Mesendoderm (in vitro differentiated cells): ENCODE results near the gene RIC8B.

Experiments
- DNase-seq: peaks from one replicate; pipeline ENCODE4 v3.0.0; 2013
- H2AK5ac ChIP-seq: 2 replicates; pipeline ENCODE4 v1.6.1; 2013; ENCODE audit warnings: low read length, inconsistent platforms
- H2BK120ac ChIP-seq: 2 replicates; pipeline ENCODE4 v1.6.1; 2013; ENCODE audit warnings: low read depth, mild to moderate bottlenecking, low read length, moderate library complexity, mixed read lengths
- H2BK15ac ChIP-seq: replicated peaks from 2 replicates; pipeline ENCODE4 v1.6.1; 2013; ENCODE audit warnings: low read depth, mild to moderate bottlenecking, moderate library complexity
- H2BK5ac ChIP-seq: 2 replicates; pipeline ENCODE4 v1.6.1; 2013; ENCODE audit warnings: low read length, inconsistent platforms
- H3K18ac ChIP-seq: 2 replicates; pipeline ENCODE4 v1.6.1; 2013; ENCODE audit warnings: mild to moderate bottlenecking, low read length, mixed read lengths
- H3K23ac ChIP-seq: one replicate; pipeline ENCODE4 v1.6.1; 2013; ENCODE audit warnings: low read length
- H3K27ac ChIP-seq: 2 replicates; pipeline ENCODE4 v1.5.1; 2013; ENCODE audit warnings: low read depth, mild to moderate bottlenecking, inconsistent platforms, low read length, moderate library complexity
- H3K27me3 ChIP-seq: 2 replicates; pipeline ENCODE4 v1.6.1; 2013; ENCODE audit warnings: low read length, control low read depth, mild to moderate bottlenecking, inconsistent platforms; ENCODE audit not compliant: insufficient read depth, poor library complexity
- H3K36me3 ChIP-seq: 2 replicates; pipeline ENCODE4 v1.6.1; 2013; ENCODE audit warnings: low read length, inconsistent platforms; ENCODE audit not compliant: control insufficient read depth, insufficient read depth
- H3K4ac ChIP-seq: one replicate; pipeline ENCODE4 v1.6.1; 2013; ENCODE audit warnings: low read depth, mild to moderate bottlenecking, low read length, moderate library complexity
- H3K4me1 ChIP-seq: 2 replicates; pipeline ENCODE4 v1.6.1; 2013; ENCODE audit warnings: low read depth, low read length, inconsistent platforms; ENCODE audit not compliant: control insufficient read depth
- H3K4me2 ChIP-seq: 2 replicates; pipeline ENCODE4 v1.6.1; 2013; ENCODE audit warnings: low read length
- H3K4me3 ChIP-seq: 2 replicates; pipeline ENCODE4 v1.5.1; 2013; ENCODE audit warnings: mild to moderate bottlenecking, low read length
- H3K56ac ChIP-seq: one replicate; pipeline ENCODE4 v1.6.1; 2013; ENCODE audit warnings: low read length
- H3K79me1 ChIP-seq: 2 replicates; pipeline ENCODE4 v1.6.1; 2013; ENCODE audit warnings: low read length, inconsistent platforms
- H3K79me2 ChIP-seq: 2 replicates; pipeline ENCODE4 v1.6.1; 2013; ENCODE audit warnings: mild to moderate bottlenecking, low read length; ENCODE audit not compliant: control insufficient read depth, insufficient read depth
- H3K9ac ChIP-seq: 2 replicates; pipeline ENCODE4 v1.6.1; 2013; ENCODE audit warnings: low read length, inconsistent platforms
- H4K5ac ChIP-seq: one replicate; pipeline ENCODE4 v1.6.1; 2013; ENCODE audit warnings: low read length
- H4K8ac ChIP-seq: one replicate; pipeline ENCODE4 v1.6.1; 2013; ENCODE audit warnings: low read depth, mild to moderate bottlenecking, control low read depth, low read length, moderate library complexity
- WGBS: extraction: QIAGEN DNeasy Blood & Tissue Kit; methylation state at CpG from one replicate; pipeline ENCODE4 v1.1.7; 2013; ENCODE audit warnings: low lambda C conversion rate, missing lambda C conversion rate; ENCODE audit not compliant: insufficient coverage; ENCODE audit errors: extremely low coverage; 5-methylcytosine and 5-hydroxymethylcytosine counted together

RIC8B gene

GRCh38 chr12:106903241-106903945, 128.9 kb downstream of the RIC8B start:
- Histone ChIP-seq H4K5ac (no peak overlapping the region), H2BK15ac (no peak overlapping the region), H2BK120ac (no peak overlapping the region), H3K18ac (no peak overlapping the region), H3K79me1 (no peaks in the 10 kb centered on the region), H2BK5ac (no peak overlapping the region), H3K27ac (no peak overlapping the region), H3K23ac (no peak overlapping the region), H3K79me2 (no peaks in the 10 kb centered on the region), H3K4me3 (peak overlapping the region; percentile 4), H3K56ac (peak overlapping the region; percentile 54), H2AK5ac (no peak overlapping the region), H3K9ac (peak overlapping the region; percentile 61), H3K4ac (no peak overlapping the region), H3K36me3 (no peaks in the 10 kb centered on the region), H4K8ac (no peak overlapping the region), H3K4me2 (peak overlapping the region; percentile 65), H3K4me1 (no peaks in the 10 kb centered on the region), H3K27me3 (peaks cover 3% of the 10 kb centered on the region)
- no CpG with 5 or more reads among the region's 28 CpGs for WGBS
- DNase-seq = peak; percentile 81

GRCh38 chr12:106906715-106907114, 132.2 kb downstream of the RIC8B start:
- no peak overlapping the region for H2BK15ac ChIP-seq
- H3K56ac ChIP-seq = no peak overlapping the region
- no peak overlapping the region for H3K4me2 ChIP-seq
- H2AK5ac ChIP-seq = no peak overlapping the region
- no peak overlapping the region for H4K5ac ChIP-seq
- no peak for DNase-seq
- no peaks in the 10 kb centered on the region for H3K36me3 ChIP-seq
- H3K79me1 ChIP-seq = no peaks in the 10 kb centered on the region
- H3K79me2 ChIP-seq = no peaks in the 10 kb centered on the region
- no peak overlapping the region for H3K4me3 ChIP-seq
- no peak overlapping the region for H2BK5ac ChIP-seq
- H4K8ac ChIP-seq = no peak overlapping the region
- no peak overlapping the region for H3K9ac ChIP-seq
- H2BK120ac ChIP-seq = no peak overlapping the region
- no peak overlapping the region for H3K18ac ChIP-seq
- H3K4ac ChIP-seq = no peak overlapping the region
- no peaks in the 10 kb centered on the region for H3K4me1 ChIP-seq
- H3K23ac ChIP-seq = no peak overlapping the region
- no peak overlapping the region for H3K27ac ChIP-seq
- WGBS = no CpG with 5 or more reads among the region's 2 CpGs
- peaks cover 3% of the 10 kb centered on the region for H3K27me3 ChIP-seq

DNA sequence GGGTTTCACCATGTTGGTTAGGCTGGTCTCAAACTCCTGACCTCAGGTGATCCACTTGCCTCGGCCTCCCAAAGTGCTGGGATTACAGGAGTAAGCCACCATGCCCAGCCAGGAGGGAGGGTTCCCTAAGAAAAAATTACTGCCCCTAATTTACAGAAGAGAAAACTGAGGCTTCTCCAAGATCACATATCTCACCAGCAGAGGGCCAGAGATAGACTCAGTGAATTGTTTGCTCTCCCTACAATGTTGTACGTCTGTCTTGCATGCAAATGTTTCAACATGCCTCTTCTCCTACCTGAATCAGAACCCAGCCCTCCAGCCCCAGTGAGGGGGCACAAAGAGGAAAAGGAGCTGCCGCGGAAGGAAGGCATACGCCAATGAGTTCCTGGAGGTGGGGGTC, 132.9 kb downstream of the RIC8B start:
- H3K4ac ChIP-seq = no peak overlapping the region
- no peaks in the 10 kb centered on the region for H3K36me3 ChIP-seq
- no CpG with 5 or more reads among the region's 5 CpGs for WGBS

DNA sequence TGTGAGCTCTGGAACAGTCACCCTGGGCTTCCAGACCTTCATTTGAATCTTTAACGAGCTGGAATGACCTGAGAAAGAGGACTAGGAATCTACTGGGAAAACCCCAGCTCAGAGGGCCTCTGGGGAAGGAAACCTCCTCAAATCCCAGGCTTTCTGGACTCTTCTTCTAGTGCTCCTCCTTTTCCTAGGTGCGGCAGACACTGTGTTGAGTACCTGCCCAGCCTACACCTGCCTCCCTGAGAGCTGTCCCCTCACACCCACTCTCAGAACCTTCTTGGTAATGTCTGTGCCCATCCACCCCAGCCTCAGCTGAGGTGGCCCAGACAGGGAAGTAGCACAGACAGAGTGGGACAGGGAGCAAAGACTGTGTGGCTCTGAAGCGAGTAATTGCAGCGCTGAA, 133.4 kb downstream of the RIC8B start:
- Histone ChIP-seq H2BK120ac (no peak overlapping the region), H3K79me2 (no peaks in the 10 kb centered on the region), H4K8ac (no peak overlapping the region), H3K79me1 (no peaks in the 10 kb centered on the region), H3K56ac (no peak overlapping the region), H2AK5ac (no peak overlapping the region), H3K4me2 (no peak overlapping the region), H3K23ac (no peak overlapping the region), H3K4ac (no peak overlapping the region), H3K9ac (no peak overlapping the region), H3K27me3 (peaks cover 2% of the 10 kb centered on the region), H3K4me3 (no peak overlapping the region), H2BK5ac (no peak overlapping the region), H3K36me3 (no peaks in the 10 kb centered on the region), H3K18ac (no peak overlapping the region), H3K4me1 (no peaks in the 10 kb centered on the region), H4K5ac (no peak overlapping the region), H2BK15ac (no peak overlapping the region), H3K27ac (no peak overlapping the region)
- no peak for DNase-seq
- no CpG with 5 or more reads among the region's 4 CpGs for WGBS

More for the DNA sequence above, 132.9 kb downstream of the RIC8B start:
- Histone ChIP-seq H3K27me3 (peaks cover 3% of the 10 kb centered on the region), H3K9ac (no peak overlapping the region), H2AK5ac (no peak overlapping the region), H2BK120ac (no peak overlapping the region), H4K5ac (no peak overlapping the region), H3K27ac (no peak overlapping the region), H3K79me1 (no peaks in the 10 kb centered on the region), H3K79me2 (no peaks in the 10 kb centered on the region), H4K8ac (no peak overlapping the region), H3K4me1 (no peaks in the 10 kb centered on the region), H3K4me3 (no peak overlapping the region), H3K4me2 (no peak overlapping the region), H2BK5ac (no peak overlapping the region), H2BK15ac (no peak overlapping the region), H3K18ac (no peak overlapping the region), H3K56ac (no peak overlapping the region), H3K23ac (no peak overlapping the region)
- DNase-seq = no peak

DNA sequence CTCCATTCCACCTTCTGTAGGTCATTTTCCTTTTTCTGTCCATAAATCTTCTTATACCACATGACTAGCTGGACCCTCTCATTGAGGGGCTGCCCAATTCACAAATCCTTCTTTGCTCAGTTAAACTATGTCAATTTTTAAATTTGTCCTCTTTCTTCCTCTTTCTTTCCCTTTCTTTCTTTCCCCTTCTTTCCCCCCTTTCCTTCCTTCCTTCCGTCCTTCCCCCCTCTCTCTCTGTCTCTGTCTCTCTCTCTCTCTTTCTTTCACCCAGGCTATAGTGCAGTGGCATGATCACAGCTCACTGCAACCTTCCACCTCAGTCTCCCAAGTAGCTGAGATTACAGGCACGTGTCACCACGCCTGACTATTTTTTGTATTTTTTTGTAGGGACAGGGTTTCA, 134.1 kb downstream of the RIC8B start:
- Histone ChIP-seq H2BK120ac (no peak overlapping the region), H3K27me3 (no peaks in the 10 kb centered on the region), H3K4ac (no peak overlapping the region), H3K18ac (no peak overlapping the region), H2BK5ac (no peak overlapping the region), H3K4me3 (no peak overlapping the region), H2BK15ac (no peak overlapping the region), H2AK5ac (no peak overlapping the region), H3K56ac (no peak overlapping the region), H3K4me1 (no peaks in the 10 kb centered on the region), H3K79me2 (no peaks in the 10 kb centered on the region), H3K4me2 (no peak overlapping the region), H3K27ac (no peak overlapping the region), H4K5ac (no peak overlapping the region), H3K9ac (no peak overlapping the region), H3K79me1 (no peaks in the 10 kb centered on the region), H4K8ac (no peak overlapping the region), H3K36me3 (no peaks in the 10 kb centered on the region), H3K23ac (no peak overlapping the region)
- DNase-seq = no peak
- no CpG with 5 or more reads among the region's 3 CpGs for WGBS

DNA sequence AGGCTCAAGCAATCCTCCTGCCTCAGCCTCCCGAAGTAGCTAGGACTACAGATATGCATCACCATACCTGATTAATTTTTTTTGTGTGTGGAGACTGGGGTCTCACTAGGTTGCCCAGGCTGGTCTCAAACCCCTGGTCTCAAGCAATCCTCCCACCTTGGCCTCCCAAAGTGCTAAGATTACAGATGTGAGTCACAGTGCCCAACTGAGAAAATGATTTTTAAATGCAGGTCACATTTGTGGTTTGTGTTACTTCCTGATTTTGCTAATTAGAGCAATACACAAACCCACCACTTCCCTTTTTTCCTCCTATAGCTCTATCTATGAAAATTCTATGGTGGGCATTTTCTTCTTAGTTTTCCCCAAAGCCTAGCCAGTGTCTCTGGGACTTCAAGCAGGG, 135.7 kb downstream of the RIC8B start:
- Histone ChIP-seq H3K36me3 (no peaks in the 10 kb centered on the region), H3K56ac (no peak overlapping the region), H3K23ac (no peak overlapping the region), H2BK15ac (no peak overlapping the region), H3K4me2 (no peak overlapping the region), H3K9ac (no peak overlapping the region), H4K5ac (no peak overlapping the region), H4K8ac (no peak overlapping the region), H3K4me3 (no peak overlapping the region), H3K79me2 (no peaks in the 10 kb centered on the region), H3K27me3 (no peaks in the 10 kb centered on the region), H2BK5ac (no peak overlapping the region), H3K4me1 (no peaks in the 10 kb centered on the region), H3K18ac (no peak overlapping the region), H3K79me1 (no peaks in the 10 kb centered on the region), H3K27ac (no peak overlapping the region), H2BK120ac (no peak overlapping the region), H2AK5ac (no peak overlapping the region), H3K4ac (no peak overlapping the region)
- DNase-seq = no peak
- no CpG with 5 or more reads among the region's 1 CpG for WGBS
